ENCODE results near the gene MRAP. TPM values are rescaled to one million over a fixed set of nuclear protein-coding genes. Genes with fewer than 3 reads are reported as not detected.

MRAP gene
- total and polyA plus RNA-seq, 2 donors (not counting 1 experiment from before 2014, with no cell fraction given), result not detected

GRCh38 chr21:32347351-32347750 is 48.7 kb downstream of the MRAP start:
- ATAC-seq (ENCODE audit: low read depth), result no peak
- H3K9me3 Mint-ChIP-seq (ENCODE audit: insufficient read depth), result no peaks in the 10 kb centered on the region
- ChIA-PET POLR2A (no interaction called here), CTCF (no interaction called here)
- DNase-seq, result no peak
- H3K79me2 ChIP-seq (ENCODE audit: control insufficient read depth, insufficient read depth, low read length), result no peaks in the 10 kb centered on the region
- no peak overlapping the region for H3K4me3 Mint-ChIP-seq
- TF ChIP-seq CTCF (IDR thresholded peaks at IDR 0.05) (no peak), EZH2 (IDR thresholded peaks at IDR 0.05; ENCODE audit: borderline replicate concordance, insufficient read depth, low read depth, low read length, poor library complexity, severe bottlenecking) (no peak)
- WGBS (ENCODE audit: insufficient coverage), result 97% methylated on average over 12 of the region's 12 CpGs
- no peaks in the 10 kb centered on the region for H3K4me1 ChIP-seq (ENCODE audit: control insufficient read depth in 2 of 2, insufficient read depth in 2 of 2, low read length in 2 of 2)
- peaks cover 5% of the 10 kb centered on the region for H3K4me1 Mint-ChIP-seq
- no peak overlapping the region for H2AFZ ChIP-seq (ENCODE audit: insufficient read depth, low read depth, low read length, poor library complexity, severe bottlenecking)
- H3K27me3 Mint-ChIP-seq, result no peaks in the 10 kb centered on the region
- H3K27ac Mint-ChIP-seq, result no peak overlapping the region
- H4K20me1 ChIP-seq (ENCODE audit: control insufficient read depth, insufficient read depth, low read length, poor library complexity, severe bottlenecking), result no peaks in the 10 kb centered on the region
- H3K36me3 ChIP-seq (replicated peaks in 1 of 2; ENCODE audit: control extremely low read depth in 1 of 2, control insufficient read depth in 1 of 2, extremely low read depth in 1 of 2, insufficient read depth in 2 of 2, low read length in 1 of 2), result peaks cover 26 to 91% of the 10 kb centered on the region in 2 experiments
- peaks cover 3 to 17% (median 12%) of the 10 kb centered on the region in 3 donors for H3K9me3 ChIP-seq (ENCODE audit: control extremely low read depth in 1 of 3, control insufficient read depth in 2 of 3, insufficient read depth in 1 of 3, low read length in 2 of 3)
- no peak overlapping the region for H3K4me3 ChIP-seq (ENCODE audit: control extremely low read depth in 1 of 5, extremely low read depth in 1 of 5, insufficient read depth in 1 of 5, low read depth in 2 of 5, low read length in 4 of 5)
- intact Hi-C loops (cut with micrococcal nuclease), result no loop called here
- H3K9ac ChIP-seq (ENCODE audit: low read length), result no peak overlapping the region
- H3K4me2 ChIP-seq (replicated peaks; ENCODE audit: low read depth, low read length, poor library complexity, severe bottlenecking), result no peak overlapping the region
- H3K27me3 ChIP-seq (replicated peaks in 1 of 4; ENCODE audit: control extremely low read depth in 1 of 4, control insufficient read depth in 3 of 4, insufficient read depth in 4 of 4, low read length in 3 of 4), result no peaks in the 10 kb centered on the region
- H3K27ac ChIP-seq (ENCODE audit: low read length in 2 of 2), result no peak overlapping the region

- no peaks in the 10 kb centered on the region for H4K20me1 ChIP-seq (ENCODE audit: control insufficient read depth, insufficient read depth, low read length, poor library complexity, severe bottlenecking)
- intact Hi-C loops (cut with micrococcal nuclease), result no loop called here
- H3K4me3 Mint-ChIP-seq, result no peak overlapping the region
- H3K4me1 ChIP-seq (ENCODE audit: control insufficient read depth in 2 of 2, insufficient read depth in 2 of 2, low read length in 2 of 2), result no peaks in the 10 kb centered on the region
- 97% methylated on average over 11 of the region's 11 CpGs for WGBS (ENCODE audit: insufficient coverage)
- ChIA-PET POLR2A (no interaction called here), CTCF (no interaction called here)
- H3K27me3 ChIP-seq (replicated peaks in 1 of 4; ENCODE audit: control extremely low read depth in 1 of 4, control insufficient read depth in 3 of 4, insufficient read depth in 4 of 4, low read length in 3 of 4), result no peaks in the 10 kb centered on the region
- peaks cover 3 to 17% (median 12%) of the 10 kb centered on the region in 3 donors for H3K9me3 ChIP-seq (ENCODE audit: control extremely low read depth in 1 of 3, control insufficient read depth in 2 of 3, insufficient read depth in 1 of 3, low read length in 2 of 3)
- H3K4me1 Mint-ChIP-seq, result peaks cover 5% of the 10 kb centered on the region
- ATAC-seq (ENCODE audit: low read depth) (no peak), DNase-seq (no peak)
- H3K27ac ChIP-seq (ENCODE audit: low read length in 2 of 2), result no peak overlapping the region
- H3K9ac ChIP-seq (ENCODE audit: low read length), result no peak overlapping the region
- no peak overlapping the region for H2AFZ ChIP-seq (ENCODE audit: insufficient read depth, low read depth, low read length, poor library complexity, severe bottlenecking)
- no peak overlapping the region for H3K4me3 ChIP-seq (ENCODE audit: control extremely low read depth in 1 of 5, extremely low read depth in 1 of 5, insufficient read depth in 1 of 5, low read depth in 2 of 5, low read length in 4 of 5)
- H3K9me3 Mint-ChIP-seq (ENCODE audit: insufficient read depth), result no peaks in the 10 kb centered on the region
- no peaks in the 10 kb centered on the region for H3K79me2 ChIP-seq (ENCODE audit: control insufficient read depth, insufficient read depth, low read length)
- TF ChIP-seq EZH2 (IDR thresholded peaks at IDR 0.05; ENCODE audit: borderline replicate concordance, insufficient read depth, low read depth, low read length, poor library complexity, severe bottlenecking), result no peak
- no peak for TF ChIP-seq CTCF (IDR thresholded peaks at IDR 0.05)
- no peak overlapping the region for H3K4me2 ChIP-seq (replicated peaks; ENCODE audit: low read depth, low read length, poor library complexity, severe bottlenecking)
- no peaks in the 10 kb centered on the region for H3K27me3 Mint-ChIP-seq
- no peak overlapping the region for H3K27ac Mint-ChIP-seq
- peaks cover 26 to 93% of the 10 kb centered on the region in 2 experiments for H3K36me3 ChIP-seq (replicated peaks in 1 of 2; ENCODE audit: control extremely low read depth in 1 of 2, control insufficient read depth in 1 of 2, extremely low read depth in 1 of 2, insufficient read depth in 2 of 2, low read length in 1 of 2)
Measured at GRCh38 chr21:32347977-32348376, 49.3 kb downstream of the MRAP start.

Measured in B cell (primary cell).